ENCODE measurements around the gene DRC1.

- TF ChIP-seq CTCF (IDR thresholded peaks at IDR 0.05) (no peak), PHF8 (IDR thresholded peaks at IDR 0.05; ENCODE audit: borderline replicate concordance, low read depth) (no peak), BHLHE40 (IDR thresholded peaks at IDR 0.05; ENCODE audit: low read depth, low read length) (no peak), RAD21 (conservative IDR thresholded peaks at IDR 0.05 in 1 of 2, IDR thresholded peaks at IDR 0.05 in 1 of 2) (no peak), SREBF2 (IDR thresholded peaks at IDR 0.05) (no peak), JUNB (IDR thresholded peaks at IDR 0.05) (no peak), EHMT2 (IDR thresholded peaks at IDR 0.05; ENCODE audit: low read depth) (no peak)
Observed at GRCh38 chr2:26483516-26483915, 81.8 kb downstream of the DRC1 start.
